Subcutaneous abdominal adipose tissue (tissue), 5 donors: ENCODE results near the gene SKP1.
A peak's percentile ranks its signal among the peaks of the same experiment; 100 is the strongest.

Experiments
- H3K27ac ChIP-seq: one replicate; pipeline ENCODE4 v1.7.0; 2013; ENCODE audit warnings: low read depth, mild to moderate bottlenecking, inconsistent platforms, low read length, moderate library complexity
- H3K27me3 ChIP-seq, 5 donors: one replicate each; pipeline ENCODE4 v1.7.0; 2013; ENCODE audit warnings: low read length in 5 of 5, inconsistent platforms in 1 of 5; ENCODE audit not compliant: control insufficient read depth in 5 of 5, insufficient read depth in 4 of 5
- H3K36me3 ChIP-seq, 5 donors: one replicate each; pipeline ENCODE4 v1.7.0; 2013; ENCODE audit warnings: low read length in 5 of 5; ENCODE audit not compliant: control insufficient read depth in 5 of 5, insufficient read depth in 5 of 5
- H3K4me1 ChIP-seq, 5 donors: one replicate each; pipeline ENCODE4 v1.7.0; 2013; ENCODE audit warnings: low read length in 5 of 5, mild to moderate bottlenecking in 3 of 5, moderate library complexity in 1 of 5; ENCODE audit not compliant: control insufficient read depth in 5 of 5, insufficient read depth in 5 of 5
- H3K4me3 ChIP-seq, 5 donors: one replicate each; pipeline ENCODE4 v1.7.0; 2013; ENCODE audit warnings: low read length in 5 of 5, low read depth in 1 of 5
- H3K9ac ChIP-seq, 5 donors: one replicate each; pipeline ENCODE4 v1.7.0; 2013; ENCODE audit warnings: low read length in 5 of 5, mild to moderate bottlenecking in 4 of 5, moderate library complexity in 3 of 5
- H3K9me3 ChIP-seq, 5 donors: one replicate each; pipeline ENCODE4 v1.7.0; 2013; ENCODE audit warnings: low read length in 5 of 5; ENCODE audit not compliant: control insufficient read depth in 5 of 5
- donor health status: healthy.
- donor health status: healthy.
- donor health status: healthy.
- donor health status: healthy.
- donor health status: healthy.

SKP1 gene

DNA sequence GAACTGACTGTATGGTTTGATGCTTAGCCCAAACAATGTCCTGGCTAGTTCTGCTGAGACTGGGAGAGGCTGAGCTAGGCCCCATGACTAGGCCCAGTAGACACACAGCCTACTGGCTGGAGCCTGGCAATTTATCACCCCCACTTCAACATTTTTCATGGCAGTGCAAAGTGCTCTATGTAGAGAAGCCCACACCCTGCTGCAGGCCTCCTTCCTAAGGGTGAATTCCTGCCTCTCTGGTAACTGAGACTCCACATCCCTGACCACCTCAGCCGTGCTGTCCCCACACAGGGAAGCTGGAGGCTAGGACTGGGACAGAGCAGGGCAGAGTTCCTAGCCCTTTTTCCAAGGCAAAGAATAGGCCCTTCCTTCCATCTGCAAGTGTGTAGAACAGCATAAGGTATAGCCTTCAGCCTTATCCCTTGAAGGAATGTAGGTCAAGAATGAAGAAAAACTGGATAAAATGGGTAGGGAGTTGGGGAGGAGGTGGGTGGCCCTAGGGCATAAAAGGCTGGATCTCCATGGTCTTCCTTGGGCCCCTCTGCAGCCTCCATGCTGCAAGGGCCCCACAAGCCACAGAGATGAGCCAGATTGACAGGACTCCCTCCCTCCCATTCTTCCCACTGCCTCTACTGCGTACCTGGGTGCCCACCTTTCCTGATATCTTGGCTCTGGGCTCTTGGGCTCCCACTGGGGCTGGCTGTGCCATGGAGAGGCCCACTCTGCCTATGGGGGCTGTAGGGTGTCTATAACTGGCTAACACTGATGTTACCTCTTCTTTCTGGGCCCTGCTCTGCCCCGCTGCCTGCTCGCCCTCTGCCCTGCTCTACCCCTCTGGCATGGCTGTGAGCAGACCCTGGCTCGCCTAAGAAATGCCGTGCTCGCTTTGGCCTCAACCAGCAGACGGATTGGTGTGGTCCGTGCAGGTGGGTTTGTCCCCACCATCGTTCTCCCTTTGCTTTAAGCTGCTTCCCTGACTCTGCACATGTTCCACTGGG, 32.5 kb downstream of the SKP1 start:
- Histone ChIP-seq H3K27ac (no peak overlapping the region), H3K4me3 (no peak overlapping the region), H3K9me3 (no peaks in the 10 kb centered on the region), H3K27me3 (no peaks in the 10 kb centered on the region), H3K36me3 (peaks cover 4 to 75% (median 55%) of the 10 kb centered on the region in 5 donors), H3K9ac (no peak overlapping the region), H3K4me1 (peaks cover 4 to 25% (median 14%) of the 10 kb centered on the region in 5 donors)

DNA sequence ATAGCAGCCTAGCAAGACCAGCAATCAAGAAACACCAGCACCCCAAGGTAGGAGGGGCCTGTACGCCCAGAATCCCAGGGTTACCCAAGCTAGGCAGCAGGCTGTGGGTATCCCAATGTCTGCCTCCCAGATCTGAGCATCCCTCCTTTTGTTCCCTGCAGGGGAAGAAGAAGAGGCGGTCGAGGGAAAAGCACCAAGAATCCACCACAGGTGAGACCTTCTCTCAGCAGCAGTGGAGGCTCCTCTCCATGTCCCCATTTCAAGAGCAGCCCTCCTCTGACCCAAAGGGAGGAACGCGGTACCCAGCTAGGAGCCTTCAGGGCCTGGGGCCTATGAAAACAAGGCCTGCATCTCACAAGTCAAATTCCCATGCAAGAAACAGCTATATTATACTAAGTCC, 33.3 kb downstream of the SKP1 start:
- Histone ChIP-seq H3K27ac (no peak overlapping the region), H3K4me3 (no peak overlapping the region), H3K9ac (no peak overlapping the region), H3K4me1 (peaks cover 4 to 29% (median 16%) of the 10 kb centered on the region in 5 donors), H3K27me3 (no peaks in the 10 kb centered on the region), H3K9me3 (no peaks in the 10 kb centered on the region), H3K36me3 (peaks cover 0 to 69% (median 49%) of the 10 kb centered on the region in 5 donors)

DNA sequence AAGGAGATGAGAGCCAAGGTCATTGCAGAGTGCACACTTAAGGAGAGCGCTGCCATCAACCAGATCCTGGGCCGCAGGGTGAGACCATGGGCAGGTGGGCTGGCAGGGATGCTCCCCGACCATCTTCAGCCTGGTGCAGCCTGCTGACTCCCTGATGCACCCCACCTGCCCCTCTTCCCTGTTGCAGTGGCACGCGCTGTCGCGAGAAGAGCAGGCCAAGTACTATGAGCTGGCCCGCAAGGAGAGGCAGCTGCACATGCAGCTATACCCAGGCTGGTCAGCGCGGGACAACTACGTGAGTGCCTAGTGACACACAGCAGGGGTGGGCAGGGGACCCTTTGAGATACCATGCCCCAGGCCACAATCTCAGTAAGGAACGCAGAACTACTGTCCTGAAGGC, 33.9 kb downstream of the SKP1 start:
- Histone ChIP-seq H3K9ac (no peak overlapping the region), H3K27ac (no peak overlapping the region), H3K36me3 (peaks cover 0 to 64% (median 48%) of the 10 kb centered on the region in 5 donors), H3K9me3 (no peaks in the 10 kb centered on the region), H3K4me1 (peaks cover 6 to 29% (median 16%) of the 10 kb centered on the region in 5 donors), H3K4me3 (no peak overlapping the region), H3K27me3 (no peaks in the 10 kb centered on the region)

DNA sequence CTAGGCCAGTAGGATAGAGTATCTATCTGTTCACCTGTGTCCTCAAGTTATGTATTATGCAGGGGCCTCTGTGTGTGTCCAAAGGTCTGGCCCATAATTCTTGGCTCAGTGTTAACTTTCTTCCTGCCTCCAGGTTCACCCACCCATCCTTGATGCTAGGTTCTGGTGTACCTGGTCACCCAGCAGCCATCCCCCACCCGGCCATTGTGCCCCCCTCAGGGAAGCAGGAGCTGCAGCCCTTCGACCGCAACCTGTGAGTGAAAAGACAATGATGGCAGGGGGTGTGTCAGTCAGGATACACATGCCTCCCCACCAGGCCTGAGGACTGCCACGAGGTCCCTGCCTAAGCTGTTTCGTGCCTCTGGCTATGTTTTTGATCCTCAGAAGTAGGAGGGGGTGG, 34.7 kb downstream of the SKP1 start:
- peaks cover 0 to 60% (median 46%) of the 10 kb centered on the region in 5 donors for H3K36me3 ChIP-seq
- H3K4me3 ChIP-seq, result no peak overlapping the region
- no peak overlapping the region for H3K27ac ChIP-seq
- peaks cover 6 to 29% (median 16%) of the 10 kb centered on the region in 5 donors for H3K4me1 ChIP-seq
- no peak overlapping the region for H3K9ac ChIP-seq
- H3K9me3 ChIP-seq, result no peaks in the 10 kb centered on the region
- H3K27me3 ChIP-seq, result no peaks in the 10 kb centered on the region

DNA sequence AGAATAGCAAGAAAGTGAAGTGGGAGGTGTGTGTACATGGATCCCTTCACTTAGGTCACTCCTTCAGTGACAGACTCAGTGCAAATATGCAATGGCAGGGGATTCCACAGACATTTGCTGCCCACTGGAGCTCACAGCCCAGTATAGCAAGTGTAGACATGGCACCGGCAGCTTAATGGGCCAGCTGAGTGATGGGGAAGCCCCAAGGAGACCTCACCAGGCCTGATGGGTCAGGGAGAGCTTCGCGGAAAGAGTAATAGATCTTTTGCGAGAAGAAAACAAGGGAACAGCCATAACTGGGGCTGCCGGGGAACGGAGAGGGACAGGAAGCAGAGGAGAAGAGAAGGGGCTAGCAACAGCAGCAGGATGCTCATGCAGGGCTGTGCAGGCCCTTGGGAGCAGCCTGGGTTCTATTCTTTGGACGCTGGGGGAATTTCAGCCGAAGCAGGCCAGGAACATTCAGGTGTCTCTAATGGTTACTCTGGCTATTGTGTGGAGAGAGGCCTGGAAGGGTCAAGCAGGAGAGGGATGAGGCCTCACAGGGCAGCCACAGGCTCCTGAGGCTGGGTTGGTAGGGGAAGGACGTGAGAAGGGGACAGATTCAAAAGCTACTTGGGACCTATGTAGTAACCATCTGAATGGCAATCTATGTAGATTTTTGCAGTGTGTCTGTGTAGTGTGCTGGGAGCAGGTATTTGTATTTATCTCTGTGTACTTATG, 35.3 kb downstream of the SKP1 start:
- H3K9me3 ChIP-seq, result no peaks in the 10 kb centered on the region
- no peak overlapping the region for H3K4me3 ChIP-seq
- peaks cover 0 to 60% (median 47%) of the 10 kb centered on the region in 5 donors for H3K36me3 ChIP-seq
- H3K9ac ChIP-seq, result no peak overlapping the region
- no peak overlapping the region for H3K27ac ChIP-seq
- no peaks in the 10 kb centered on the region for H3K27me3 ChIP-seq
- H3K4me1 ChIP-seq, result peaks cover 6 to 29% (median 16%) of the 10 kb centered on the region in 5 donors

DNA sequence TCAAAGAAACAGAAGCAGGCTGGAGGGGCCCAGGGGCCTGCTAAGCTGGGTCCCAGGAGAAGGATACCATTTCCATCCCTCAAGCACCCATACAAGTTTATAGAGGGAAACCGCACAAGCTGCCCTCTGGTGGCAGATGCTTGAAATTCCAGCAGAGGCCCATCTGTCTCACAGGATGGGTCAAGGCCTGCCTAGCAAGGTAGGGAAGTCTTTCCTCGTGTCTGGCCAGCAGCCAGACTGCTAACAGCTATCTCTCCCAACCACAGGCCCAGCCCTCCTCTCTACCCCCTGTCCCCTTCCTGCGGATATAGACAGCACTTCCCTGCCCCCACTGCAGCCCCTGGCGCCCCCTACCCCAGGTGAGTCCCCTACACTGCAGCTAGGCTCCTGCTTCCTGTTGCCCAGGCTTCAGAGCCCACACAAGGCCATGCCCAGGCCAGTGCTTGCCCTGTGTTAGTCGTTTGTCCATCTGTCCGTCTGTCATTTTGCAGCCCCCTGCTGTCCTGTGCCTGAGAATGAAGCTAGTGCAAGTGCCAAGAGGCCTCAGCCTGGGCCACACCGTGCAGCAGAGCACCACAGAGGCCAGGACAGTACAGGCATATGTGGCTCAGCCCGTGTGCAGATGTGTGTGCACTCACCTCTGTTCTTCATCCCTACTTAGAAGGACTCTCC, 36.1 kb downstream of the SKP1 start:
- H3K27me3 ChIP-seq, result no peaks in the 10 kb centered on the region
- H3K4me1 ChIP-seq, result peaks cover 6 to 25% (median 16%) of the 10 kb centered on the region in 5 donors
- peaks cover 1 to 62% (median 54%) of the 10 kb centered on the region in 5 donors for H3K36me3 ChIP-seq
- no peak overlapping the region for H3K27ac ChIP-seq
- H3K9ac ChIP-seq, result no peak overlapping the region
- no peak overlapping the region for H3K4me3 ChIP-seq
- no peaks in the 10 kb centered on the region for H3K9me3 ChIP-seq

DNA sequence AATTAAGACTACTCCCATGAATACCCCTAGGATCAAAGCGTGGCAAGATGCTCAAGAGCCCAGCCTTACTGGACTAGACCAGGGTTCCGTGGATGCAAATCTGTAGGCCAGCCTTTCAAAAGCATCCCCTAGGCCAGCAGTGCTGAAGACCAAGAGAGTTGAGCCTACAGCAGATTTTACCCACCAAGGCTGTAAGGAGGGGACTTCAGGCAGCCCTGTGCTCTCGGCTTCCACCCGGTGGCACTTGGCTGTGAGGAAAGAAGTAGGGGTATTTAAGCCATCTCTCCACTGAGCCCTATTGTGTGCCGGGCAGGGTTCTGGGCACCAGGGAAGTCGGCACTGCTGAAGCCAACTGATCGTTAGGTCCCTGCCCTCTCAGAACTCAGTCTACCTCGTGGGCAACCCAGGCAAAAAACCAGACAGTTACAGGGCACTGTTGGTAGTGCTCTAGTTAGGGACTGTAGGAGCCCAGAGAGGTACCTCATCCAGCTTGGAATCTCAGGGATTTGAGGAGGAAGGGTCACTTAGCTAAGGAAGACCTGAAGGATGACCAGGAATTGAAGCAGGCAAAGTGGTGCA, 36.8 kb downstream of the SKP1 start:
- no peaks in the 10 kb centered on the region for H3K9me3 ChIP-seq
- H3K36me3 ChIP-seq, result peaks cover 3 to 62% (median 54%) of the 10 kb centered on the region in 5 donors
- no peak overlapping the region for H3K4me3 ChIP-seq
- H3K4me1 ChIP-seq, result peaks cover 6 to 20% (median 16%) of the 10 kb centered on the region in 5 donors
- no peaks in the 10 kb centered on the region for H3K27me3 ChIP-seq
- no peak overlapping the region for H3K9ac ChIP-seq
- no peak overlapping the region for H3K27ac ChIP-seq

DNA sequence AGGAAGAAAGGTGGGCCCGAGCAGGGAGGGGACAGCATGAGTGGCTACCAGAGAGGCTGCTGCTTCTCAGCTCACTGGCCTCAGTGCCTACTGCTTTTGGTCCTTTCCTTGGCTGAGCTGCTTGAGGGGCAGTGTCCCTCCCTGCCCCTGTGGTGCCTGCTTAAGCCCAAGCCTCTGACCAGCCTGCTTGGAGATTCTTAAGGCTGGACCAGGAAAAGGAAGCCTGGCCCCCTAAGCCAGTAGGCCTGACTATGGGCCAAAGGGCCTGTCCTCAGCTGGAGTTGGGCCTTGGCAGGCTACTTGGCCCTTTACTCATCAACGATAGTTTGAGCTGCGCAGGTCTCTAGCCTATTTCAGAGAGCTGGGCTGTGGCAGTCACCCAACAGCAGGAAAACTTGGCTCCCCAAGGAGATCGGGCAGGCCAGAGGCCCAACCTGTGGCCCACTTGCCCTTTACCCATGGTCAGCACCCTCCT, 37.3 kb downstream of the SKP1 start:
- no peaks in the 10 kb centered on the region for H3K9me3 ChIP-seq
- peak overlapping the region in 1 of 5 donors; percentile 11 for H3K9ac ChIP-seq
- H3K27me3 ChIP-seq, result no peaks in the 10 kb centered on the region
- H3K4me3 ChIP-seq, result no peak overlapping the region
- peaks cover 6 to 20% (median 16%) of the 10 kb centered on the region in 5 donors for H3K4me1 ChIP-seq
- no peak overlapping the region for H3K27ac ChIP-seq
- peaks cover 3 to 61% (median 53%) of the 10 kb centered on the region in 5 donors for H3K36me3 ChIP-seq
